ENCODE measurements around the gene IFNGR1. TPM values are rescaled to one million over a fixed set of nuclear protein-coding genes. Genes with fewer than 3 reads are reported as not detected.
A peak's percentile ranks its signal among the peaks of the same experiment; 100 is the strongest.
"Not testable (repeated sequence)": the region's sequence is repeated elsewhere in the genome, so short reads cannot be mapped to it uniquely, and the experiment has no call there.

IFNGR1 gene
- polyA plus RNA-seq, 4 donors = 52.0 to 69.5 (median 57.8) TPM

DNA sequence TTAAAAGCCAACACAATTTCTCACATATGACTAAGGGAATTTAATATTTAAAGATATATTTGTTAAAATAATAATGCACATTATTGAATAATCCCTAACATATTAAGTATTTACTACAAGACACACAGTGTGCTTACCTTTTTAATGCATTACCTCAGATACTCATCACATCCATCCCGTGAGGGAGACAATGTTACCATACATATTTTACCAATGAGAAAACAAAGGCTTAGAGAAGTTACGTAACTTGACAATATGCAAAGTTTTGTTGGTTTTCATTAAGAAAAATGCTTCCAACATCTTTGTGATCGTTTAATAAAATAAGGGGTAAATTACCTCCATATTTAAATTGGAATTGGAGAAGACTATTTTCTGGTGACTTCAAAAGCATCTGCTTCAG is 4.3 kb downstream of the IFNGR1 start:
- DNase-seq (ENCODE audit: low read depth in 4 of 4, low spot score in 2 of 4) = no peak

DNA sequence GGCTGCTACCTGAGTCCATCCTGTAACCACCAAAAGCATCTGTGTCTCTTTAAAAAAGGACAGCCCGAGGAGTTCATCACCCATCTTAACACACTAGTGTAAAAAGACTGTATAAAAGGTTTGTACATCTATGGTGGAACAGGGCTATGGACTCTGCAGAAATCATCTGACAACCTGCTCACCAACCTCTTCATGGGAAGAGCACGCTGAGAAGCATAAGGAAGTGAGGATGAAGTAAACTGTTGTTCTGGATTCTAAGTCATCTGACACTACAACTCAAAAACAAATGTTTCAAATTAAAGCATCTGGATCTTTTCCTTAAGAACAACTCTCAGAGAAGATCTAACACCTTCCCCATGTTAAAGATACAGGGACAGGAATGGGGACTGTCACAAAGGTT is 5.4 kb downstream of the IFNGR1 start:
- DNase-seq (ENCODE audit: low read depth in 4 of 4, low spot score in 2 of 4) = no peak

DNA sequence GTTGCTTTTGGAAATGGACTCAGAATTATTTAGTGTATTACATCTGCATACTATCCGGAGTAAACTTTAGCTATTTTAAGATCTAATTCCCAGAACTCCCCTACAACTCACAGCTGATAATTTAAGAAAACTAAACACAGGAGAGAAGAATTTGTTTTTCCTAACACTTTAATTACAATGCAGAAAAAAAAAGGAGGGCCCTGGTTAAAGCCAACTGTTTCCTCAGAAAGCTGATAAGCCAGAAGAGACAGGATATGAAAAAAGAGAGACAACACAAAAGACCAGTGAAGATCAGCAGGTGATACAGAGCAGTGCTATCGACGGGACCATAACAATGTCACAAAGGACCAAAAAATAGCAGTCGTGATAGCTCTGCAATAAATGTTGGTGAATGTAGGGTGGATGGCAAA is 5.8 kb downstream of the IFNGR1 start:
- DNase-seq (ENCODE audit: low read depth in 4 of 4, low spot score in 2 of 4) = no peak

DNA sequence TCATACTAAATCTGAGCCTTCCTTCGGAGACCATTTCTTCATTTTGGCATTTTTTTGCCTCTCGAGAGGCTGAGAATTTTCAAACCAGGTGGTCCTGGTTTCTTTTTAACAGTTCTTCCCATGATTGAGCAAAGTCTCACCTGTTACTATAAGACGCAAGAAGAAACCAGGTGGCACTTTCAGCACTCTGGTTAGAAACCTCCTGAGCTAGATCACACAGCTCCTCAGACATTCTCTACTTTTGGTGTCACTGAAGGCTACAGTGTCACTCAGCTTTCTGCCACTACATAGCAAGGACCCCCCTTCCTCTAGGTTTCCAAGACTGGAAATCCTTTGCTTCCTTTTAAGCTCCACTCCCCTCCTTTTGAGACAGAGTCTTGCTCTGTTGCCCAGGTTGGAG is 7.3 kb downstream of the IFNGR1 start:
- no peak for DNase-seq (ENCODE audit: low read depth in 4 of 4, low spot score in 2 of 4)

DNA sequence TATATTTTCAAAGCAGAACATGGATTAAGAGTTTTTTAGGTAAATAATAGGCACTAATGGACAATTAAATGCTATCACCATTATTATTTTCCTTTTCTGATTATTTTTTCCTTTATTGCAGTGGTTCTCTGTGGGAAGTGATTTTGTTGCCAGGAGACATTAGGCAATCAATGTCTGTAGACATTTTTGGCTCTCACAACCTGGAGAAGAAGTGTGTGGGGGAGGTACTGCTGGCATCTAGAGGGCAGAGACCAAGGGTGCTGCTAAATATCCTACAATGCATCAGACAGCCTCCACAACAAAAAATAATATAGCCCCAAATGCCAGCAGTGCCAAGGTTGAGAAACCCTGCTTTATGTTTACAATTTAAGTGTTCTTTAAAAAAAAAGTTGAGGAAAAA is 8.3 kb downstream of the IFNGR1 start:
- no peak for DNase-seq (ENCODE audit: low read depth in 4 of 4, low spot score in 2 of 4)

DNA sequence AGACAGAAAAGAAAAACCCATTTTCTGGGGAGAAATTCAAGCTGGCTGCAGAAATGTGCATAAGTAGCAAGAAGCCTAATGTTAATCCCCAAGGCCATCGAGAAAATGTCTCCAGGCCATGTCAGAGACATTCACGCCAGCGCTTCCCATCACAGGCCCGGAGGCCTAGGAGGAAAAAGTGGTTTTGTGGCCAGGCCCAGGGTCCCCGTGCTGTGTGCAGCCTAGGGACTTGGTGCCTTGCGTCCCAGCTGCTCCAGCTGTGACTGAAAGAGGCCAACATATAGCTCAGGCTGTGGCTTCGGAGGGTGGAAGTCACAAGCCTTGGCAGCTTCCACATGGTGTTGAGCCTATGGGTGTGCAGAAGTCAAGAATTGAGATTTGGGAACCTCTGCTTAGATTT is 10.9 kb downstream of the IFNGR1 start:
- DNase-seq (ENCODE audit: low read depth in 4 of 4, low spot score in 2 of 4) = no peak

DNA sequence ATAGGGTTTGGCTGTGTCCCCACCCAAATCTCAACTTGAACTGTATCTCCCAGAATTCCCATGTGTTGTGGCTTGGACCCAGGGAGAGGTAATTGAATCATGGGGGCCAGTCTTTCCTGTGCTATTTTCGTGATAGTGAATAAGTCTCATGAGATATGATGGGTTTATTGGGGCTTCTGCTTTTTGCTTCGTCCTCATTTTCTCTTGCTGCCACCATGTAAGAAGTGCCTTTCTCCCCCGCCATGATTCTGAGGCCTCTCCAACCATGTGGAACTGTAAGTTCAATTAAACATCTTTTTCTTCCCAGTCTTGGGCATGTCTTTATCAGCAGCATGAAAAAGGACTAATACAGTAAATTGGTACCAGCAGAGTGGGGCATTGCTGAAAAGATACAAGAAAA is 11.7 kb downstream of the IFNGR1 start:
- not testable (repeated sequence) for DNase-seq (ENCODE audit: low read depth in 4 of 4, low spot score in 2 of 4)

DNA sequence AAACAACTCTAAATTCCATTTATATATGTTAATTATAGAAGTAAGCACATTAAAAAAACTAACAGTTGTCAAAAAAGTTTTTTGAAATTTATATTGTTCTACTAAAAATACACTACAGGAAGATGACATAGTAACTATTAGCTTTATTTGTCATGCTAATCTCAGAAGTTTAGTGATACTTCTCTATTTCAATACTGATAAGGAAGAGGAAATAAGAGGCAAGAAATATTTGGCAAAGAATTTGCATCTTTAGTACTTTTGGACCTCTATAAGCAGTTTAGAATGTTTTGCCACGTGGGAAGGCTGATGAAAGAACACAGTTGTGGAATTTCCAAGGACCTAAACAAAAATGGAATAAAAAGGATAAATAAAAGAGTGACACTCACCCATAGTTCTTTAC is 12.6 kb downstream of the IFNGR1 start:
- no peak for DNase-seq (ENCODE audit: low read depth in 4 of 4, low spot score in 2 of 4)

DNA sequence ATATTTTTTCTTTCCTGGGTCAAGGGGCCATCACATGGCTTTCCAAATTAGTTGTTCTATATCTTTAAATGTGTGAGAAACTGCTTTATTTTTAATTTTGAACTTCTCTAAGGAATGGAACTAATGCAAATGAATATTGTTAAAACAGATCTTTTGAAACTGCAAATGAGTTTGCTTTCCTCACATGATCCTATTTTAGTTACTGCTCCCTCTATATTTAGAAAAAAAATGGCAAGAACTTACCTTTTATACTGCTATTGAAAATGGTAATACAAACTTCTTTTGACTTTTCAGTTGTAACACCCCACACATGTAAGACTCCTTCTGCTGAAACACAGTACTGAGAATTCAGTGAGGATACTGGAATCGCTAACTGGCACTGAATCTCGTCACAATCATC is 15.9 kb downstream of the IFNGR1 start:
- no peak for DNase-seq (ENCODE audit: low read depth in 4 of 4, low spot score in 2 of 4)

DNA sequence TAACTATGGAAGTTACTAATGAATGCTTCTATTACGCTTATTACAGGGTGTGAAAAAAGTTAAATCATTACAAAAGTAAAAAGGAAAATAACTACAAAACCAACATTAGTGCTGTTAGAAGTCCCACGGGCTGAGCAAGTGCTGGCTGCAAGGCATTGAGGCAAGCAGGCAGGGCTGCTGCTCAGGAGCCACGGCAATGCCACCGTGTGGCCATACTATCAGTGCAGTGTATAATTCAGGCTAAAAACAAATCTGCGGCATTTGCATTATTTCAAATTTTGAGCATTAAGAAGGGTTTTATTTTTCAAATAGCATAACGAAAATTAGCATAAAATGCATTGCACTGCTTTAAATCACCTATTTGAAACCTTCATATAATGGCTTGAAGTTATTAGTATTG is 17.1 kb downstream of the IFNGR1 start:
- DNase-seq (ENCODE audit: low read depth in 4 of 4, low spot score in 2 of 4) = no peak

DNA sequence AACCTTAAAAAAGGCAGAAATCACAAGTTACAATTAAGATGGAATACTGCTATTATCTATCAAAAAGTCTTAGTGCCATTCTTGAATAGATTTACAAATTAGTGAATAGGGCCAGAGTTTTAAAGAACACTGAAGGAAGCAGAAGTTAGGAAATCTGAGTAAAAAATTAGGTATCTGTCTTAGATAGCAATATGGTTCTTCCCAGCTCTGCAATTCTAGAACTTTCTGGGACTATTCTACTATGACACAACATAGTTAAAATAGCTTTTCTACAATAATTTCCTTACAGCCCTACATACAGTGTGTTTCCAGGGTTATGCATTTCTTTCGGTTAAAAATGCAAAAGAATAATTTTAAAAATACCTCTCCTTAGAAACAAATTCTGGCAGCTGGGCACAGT is 18.2 kb downstream of the IFNGR1 start:
- no peak for DNase-seq (ENCODE audit: low read depth in 4 of 4, low spot score in 2 of 4)

DNA sequence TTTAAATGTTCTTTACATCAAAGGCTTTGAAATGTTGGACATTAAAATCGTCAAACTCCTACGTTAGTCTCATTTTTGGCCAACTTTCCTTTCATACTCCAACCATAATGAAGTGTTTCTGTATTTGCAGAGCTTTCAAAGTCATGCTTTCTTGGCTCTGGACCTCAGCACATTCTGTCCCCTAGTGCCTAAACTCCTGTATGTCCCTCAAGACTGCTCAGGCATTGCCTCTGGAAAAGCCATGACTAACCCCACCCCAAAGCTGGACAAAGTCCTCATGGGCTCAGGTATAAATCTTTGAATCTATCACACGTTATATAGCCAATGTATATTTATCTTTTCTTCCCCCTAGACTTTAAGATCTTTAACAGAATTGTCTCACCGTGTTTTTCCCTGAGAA is 18.9 kb downstream of the IFNGR1 start:
- DNase-seq (ENCODE audit: low read depth in 4 of 4, low spot score in 2 of 4) = no peak

DNA sequence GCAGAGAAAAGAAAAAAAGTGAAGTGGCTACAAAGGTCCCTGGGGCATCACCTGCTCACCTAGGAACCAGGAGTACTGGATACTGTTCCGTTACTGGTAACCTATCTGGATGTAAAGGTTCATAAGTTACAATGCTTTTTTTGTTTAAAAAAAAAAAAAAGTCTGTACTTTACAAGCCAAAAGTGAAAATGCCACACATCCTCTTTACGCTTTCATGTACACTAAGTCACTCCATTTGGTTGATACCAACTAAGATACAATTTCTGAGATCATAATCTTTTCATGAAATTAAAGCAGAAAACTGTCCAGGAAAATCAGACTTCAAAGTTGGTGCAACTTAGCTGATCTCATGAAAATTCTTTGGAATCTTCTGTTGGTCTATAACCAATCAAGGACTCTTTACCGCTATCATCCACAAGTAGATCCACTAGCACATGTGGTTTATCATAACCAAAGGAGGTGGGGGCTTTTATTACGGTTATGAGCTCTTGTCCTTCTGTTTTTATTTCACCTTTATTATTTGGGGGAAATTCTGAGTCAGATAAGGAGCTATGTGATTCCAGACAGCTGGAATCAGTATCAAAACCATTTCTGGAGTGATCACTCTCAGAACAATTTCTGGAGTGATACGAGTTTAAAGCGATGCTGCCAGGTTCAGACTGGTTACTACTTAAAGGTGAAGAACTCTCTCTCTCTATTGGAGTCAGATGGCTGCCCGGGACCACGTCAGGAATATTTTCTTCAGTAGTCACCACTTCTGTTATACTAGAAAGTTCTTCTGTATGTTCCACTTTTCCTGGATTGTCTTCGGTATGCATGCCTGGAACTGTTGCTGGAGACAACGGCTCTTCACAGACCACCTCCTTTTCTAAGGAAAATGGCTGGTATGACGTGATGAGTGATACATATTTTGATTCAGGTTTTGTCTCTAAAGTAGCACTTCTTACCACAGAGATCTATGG is 21.2 kb downstream of the IFNGR1 start:
- DNase-seq (ENCODE audit: low read depth in 4 of 4, low spot score in 2 of 4) = no peak

DNA sequence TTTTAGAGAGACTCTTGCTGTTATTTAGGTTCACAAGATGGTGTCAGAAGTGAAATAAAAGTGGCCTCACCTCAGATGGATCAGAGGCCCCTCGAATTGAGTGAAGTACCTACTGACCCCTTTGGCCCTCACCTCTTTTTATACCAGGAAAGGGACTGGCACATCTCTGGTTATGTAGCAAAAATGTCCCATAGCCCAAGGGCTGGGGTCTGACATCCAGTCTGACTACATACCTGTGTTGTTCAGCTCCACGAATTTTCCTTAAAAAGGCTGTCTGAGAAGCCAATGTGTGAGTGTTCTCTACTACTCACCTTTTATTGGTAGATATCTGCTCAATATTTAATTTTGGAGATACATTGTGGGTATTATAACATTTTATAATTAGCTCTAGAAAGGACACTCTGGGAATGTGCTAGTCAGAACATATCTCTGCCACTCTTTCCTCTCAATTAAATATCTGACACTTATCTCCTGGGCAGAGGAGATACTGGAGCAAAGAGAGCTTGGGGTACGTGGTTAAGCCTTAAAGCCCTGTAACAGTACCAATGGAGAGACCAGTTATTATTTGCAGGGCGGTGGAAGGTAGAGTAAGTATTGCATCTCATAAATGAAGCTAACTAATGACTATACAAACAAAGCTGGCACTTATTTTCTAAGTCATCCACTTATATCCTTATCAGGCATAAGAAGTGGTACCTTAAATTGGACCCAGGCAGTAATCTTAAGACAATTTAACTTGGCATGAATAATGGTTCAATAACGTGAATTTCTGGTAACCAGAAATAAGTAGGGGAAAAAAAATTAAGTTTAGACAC is 25.7 kb downstream of the IFNGR1 start:
- no peak for DNase-seq (ENCODE audit: low read depth in 4 of 4, low spot score in 2 of 4)

DNA sequence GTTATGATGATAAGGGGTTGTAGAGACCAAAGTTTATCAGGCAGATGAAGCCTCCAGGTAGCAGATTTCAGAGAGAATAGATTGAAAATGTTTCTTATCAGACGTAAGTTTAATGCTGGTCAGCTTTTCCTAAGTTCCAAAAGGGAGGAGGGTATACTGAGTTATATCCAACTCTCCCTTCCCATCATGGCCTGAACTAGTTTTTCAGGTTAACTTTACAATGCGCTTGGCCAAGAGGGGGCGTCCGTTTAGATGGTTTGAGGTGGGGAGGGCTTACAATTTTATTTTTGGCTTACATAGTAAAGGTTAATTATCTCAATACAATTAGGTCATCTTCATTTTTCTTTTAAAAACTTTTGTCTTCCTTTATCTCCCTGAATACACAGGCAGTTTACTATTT is 26.4 kb downstream of the IFNGR1 start:
- no peak for DNase-seq (ENCODE audit: low read depth in 4 of 4, low spot score in 2 of 4)

DNA sequence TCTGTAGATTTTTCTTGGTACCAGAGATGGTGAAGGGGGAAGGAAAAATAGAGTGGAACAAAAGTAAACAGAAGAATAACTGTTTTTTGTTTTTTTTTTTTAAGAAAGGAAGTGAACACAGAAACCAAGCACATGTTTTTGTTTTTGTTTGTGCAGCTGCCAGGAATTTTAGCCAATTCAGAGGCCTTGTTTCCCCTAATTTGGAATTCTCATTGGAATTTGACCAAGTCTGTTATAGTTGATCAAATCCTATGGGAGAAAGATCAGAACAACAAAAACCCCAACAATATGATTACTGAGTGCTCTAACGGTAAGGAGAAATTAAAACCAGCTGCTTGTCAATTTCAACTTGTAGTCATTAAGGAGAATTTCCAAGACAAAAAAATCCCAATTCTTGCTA is 27.5 kb downstream of the IFNGR1 start:
- DNase-seq (ENCODE audit: low read depth in 4 of 4, low spot score in 2 of 4) = peak in 2 of 4 donors; percentile 14 to 32

DNA sequence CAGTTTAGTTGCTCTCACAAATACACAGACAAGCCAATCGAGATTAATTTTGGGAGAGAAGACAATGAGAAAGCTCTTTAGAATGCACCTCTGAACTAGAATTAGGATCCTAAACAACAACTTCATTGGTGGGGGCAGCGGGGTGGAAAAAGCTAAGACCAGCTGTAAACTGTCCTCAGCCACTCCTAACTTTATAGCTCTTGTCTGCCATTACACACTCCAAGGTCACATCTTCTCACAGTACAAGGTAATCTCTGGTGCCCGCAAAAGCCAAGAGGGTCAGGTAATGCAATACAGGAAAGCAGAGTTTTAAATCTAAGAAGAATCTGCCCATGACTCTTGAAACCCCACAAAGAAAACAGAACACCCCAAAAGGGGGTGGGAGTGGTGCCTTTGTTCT is 27.9 kb downstream of the IFNGR1 start:
- no peak for DNase-seq (ENCODE audit: low read depth in 4 of 4, low spot score in 2 of 4)

DNA sequence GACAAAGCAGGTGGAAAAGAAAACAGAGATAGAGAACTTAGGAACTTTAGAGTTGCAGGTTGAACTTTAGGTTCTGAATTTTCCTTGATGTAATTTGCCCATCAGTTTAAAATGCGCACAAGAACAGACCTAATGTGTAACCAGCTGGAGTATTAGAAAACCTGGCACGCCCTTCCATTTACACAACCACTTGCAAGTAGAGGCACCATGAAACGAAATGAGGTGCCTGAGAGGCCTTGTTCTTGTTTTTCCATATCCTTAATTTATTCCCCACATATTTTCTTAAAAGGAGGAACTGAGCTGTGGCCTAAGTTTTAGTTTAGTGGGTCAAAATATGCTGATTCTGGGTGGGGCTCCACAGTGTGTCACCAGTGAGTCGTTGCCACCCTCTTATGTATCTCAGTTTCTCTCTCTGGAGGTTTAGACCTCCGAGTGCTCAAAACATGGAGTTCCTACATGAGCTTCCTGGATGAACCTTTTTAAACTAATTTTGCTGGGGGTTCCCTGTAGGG is 28.5 kb downstream of the IFNGR1 start:
- DNase-seq (ENCODE audit: low read depth in 4 of 4, low spot score in 2 of 4) = no peak

DNA sequence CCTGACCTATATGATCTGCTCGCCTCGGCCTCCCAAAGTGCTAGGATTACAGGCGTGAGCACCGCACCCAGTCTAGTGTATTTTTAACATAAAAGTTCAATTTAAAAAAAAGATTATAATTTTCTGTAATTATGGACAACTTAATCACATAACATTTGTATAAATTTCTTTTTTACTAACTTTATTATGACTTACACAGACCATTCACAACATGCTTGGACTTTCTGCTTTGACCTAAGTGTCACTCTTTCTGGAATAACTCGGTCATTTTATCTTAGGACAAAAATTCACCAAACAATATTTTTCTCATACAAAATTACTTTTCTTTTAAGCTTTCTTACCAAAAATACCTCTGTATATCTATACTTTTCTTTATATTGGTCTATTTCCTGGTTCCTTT is 30.3 kb downstream of the IFNGR1 start:
- no peak for DNase-seq (ENCODE audit: low read depth in 4 of 4, low spot score in 2 of 4)

DNA sequence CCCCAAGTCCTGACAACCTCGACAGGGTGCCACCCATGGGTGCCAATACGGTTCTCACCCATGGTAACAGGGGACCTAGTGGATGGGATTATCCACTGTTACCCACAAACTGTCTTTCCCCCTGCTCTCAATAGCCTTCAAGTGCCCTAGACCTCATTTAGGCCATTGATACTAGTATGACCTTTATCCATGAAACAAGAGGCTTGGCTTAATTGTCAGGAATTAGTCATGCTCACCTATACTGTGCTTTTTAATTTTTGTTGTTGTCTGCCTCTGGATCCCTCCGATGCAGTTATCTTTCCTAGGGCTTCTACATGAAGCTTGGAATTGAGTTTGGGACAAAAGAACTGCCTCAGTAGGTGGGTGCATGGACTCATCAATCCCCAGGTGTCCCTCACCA is 33.9 kb downstream of the IFNGR1 start:
- no peak for DNase-seq (ENCODE audit: low read depth in 4 of 4, low spot score in 2 of 4)

DNA sequence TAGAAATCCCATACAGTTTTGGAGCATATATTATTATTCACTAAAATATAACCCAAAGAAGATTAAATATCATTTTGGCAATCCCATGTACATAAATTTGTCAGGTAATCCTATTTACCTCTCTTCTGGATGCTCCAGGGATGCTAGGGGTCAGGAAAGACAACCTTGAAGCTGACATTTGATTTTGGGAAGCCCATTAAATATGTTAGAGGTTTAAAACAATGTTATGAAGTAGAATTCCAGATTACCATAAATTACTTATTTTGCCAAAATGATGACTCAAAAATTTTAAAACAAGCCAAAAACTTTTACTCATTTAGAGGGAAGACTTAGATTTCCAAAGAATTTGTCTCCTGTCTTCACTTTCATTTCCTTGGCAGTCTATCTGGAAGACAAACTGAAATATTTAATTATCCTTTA is 36.5 kb downstream of the IFNGR1 start:
- no peak for DNase-seq (ENCODE audit: low read depth in 4 of 4, low spot score in 2 of 4)
